WTC11 (cell line): Measurements from ENCODE around the gene PPIG. TPM values are rescaled to one million over a fixed set of nuclear protein-coding genes. Genes with fewer than 3 reads are reported as not detected.
A peak's percentile ranks its signal among the peaks of the same experiment; 100 is the strongest.
"Not testable (repeated sequence)": the region's sequence is repeated elsewhere in the genome, so short reads cannot be mapped to it uniquely, and the experiment has no call there.

Experiments used
- ATAC-seq: fragments of 200-7000 bp; cut with Tn5 transposase; 2 replicates; pipeline ENCODE4 v1.10.0; 2021; ENCODE audit warnings: mild to moderate bottlenecking, moderate library complexity
- CTCF ChIA-PET: fragments of 300-600 bp; sonication (Branson Sonifier 250); formaldehyde crosslinking; loops from one replicate; lab custom pipeline; 2021; ENCODE audit warnings: antibody characterized with exemption; lab: Charles Lee
- POLR2A ChIA-PET: fragments of 350-600 bp; sonication (Branson Sonifier 250); formaldehyde crosslinking; loops from one replicate; lab custom pipeline; 2021; ENCODE audit warnings: antibody characterized with exemption; lab: Charles Lee
- DNase-seq: peaks from one replicate; pipeline ENCODE4 v3.0.0; 2021; ENCODE audit warnings: low spot score
- H3K27ac Mint-ChIP-seq: 2 replicates; pipeline ENCODE4 v1.8.0; 2021; ENCODE audit warnings: mixed read lengths
- H3K27me3 Mint-ChIP-seq: 2 replicates; pipeline ENCODE4 v1.8.0; 2021; ENCODE audit warnings: low read depth, mild to moderate bottlenecking, moderate library complexity, mixed read lengths
- H3K36me3 Mint-ChIP-seq: 2 replicates; pipeline ENCODE4 v1.8.0; 2021; ENCODE audit warnings: mixed read lengths
- H3K4me1 Mint-ChIP-seq: 2 replicates; pipeline ENCODE4 v1.8.0; 2022; ENCODE audit warnings: mixed read lengths
- H3K4me3 Mint-ChIP-seq: 2 replicates; pipeline ENCODE4 v1.8.0; 2021; ENCODE audit warnings: mild to moderate bottlenecking, moderate library complexity, mixed read lengths
- H3K9me3 Mint-ChIP-seq: 2 replicates; pipeline ENCODE4 v1.8.0; 2021; ENCODE audit warnings: mixed read lengths
- ATF1 ChIP-seq: sonication (generic); formaldehyde crosslinking; IDR thresholded peaks from 2 replicates; pipeline ENCODE4 v1.8.1; 2023; ENCODE audit warnings: mild to moderate bottlenecking, moderate library complexity, missing genetic modification reagents
- CREM ChIP-seq: sonication (generic); formaldehyde crosslinking; IDR thresholded peaks from 2 replicates; pipeline ENCODE4 v1.8.1; 2022; ENCODE audit warnings: mild to moderate bottlenecking, missing genetic modification reagents, moderate library complexity
- EMX1 ChIP-seq: fragments of 250-450 bp; sonication (Bioruptor Pico); IDR thresholded peaks from 2 replicates; pipeline ENCODE4 v1.8.0; 2021; ENCODE audit warnings: mild to moderate bottlenecking
- IRF2 ChIP-seq: sonication (generic); formaldehyde crosslinking; IDR thresholded peaks from 2 replicates; pipeline ENCODE4 v1.8.0; 2022; ENCODE audit warnings: low read depth, missing genetic modification reagents, borderline replicate concordance
- JAZF1 ChIP-seq: fragments of 250-450 bp; sonication (Bioruptor Pico); IDR thresholded peaks from 2 replicates; pipeline ENCODE4 v1.9.0; 2021; ENCODE audit warnings: moderate library complexity, mild to moderate bottlenecking, inconsistent platforms
- MLX ChIP-seq: sonication (generic); formaldehyde crosslinking; IDR thresholded peaks from 2 replicates; pipeline ENCODE4 v1.8.1; 2023; ENCODE audit warnings: mild to moderate bottlenecking, missing genetic modification reagents, moderate library complexity
- NFYB ChIP-seq: sonication (generic); formaldehyde crosslinking; conservative IDR thresholded peaks from 2 replicates; pipeline ENCODE4 v1.8.0; 2022; ENCODE audit warnings: low read depth, missing genetic modification reagents
- TEAD4 ChIP-seq: sonication (generic); formaldehyde crosslinking; IDR thresholded peaks from 2 replicates; pipeline ENCODE4 v1.8.0; 2022; ENCODE audit warnings: mild to moderate bottlenecking, missing genetic modification reagents
- ZNF671 ChIP-seq: fragments of 250-450 bp; sonication (Bioruptor Pico); IDR thresholded peaks from 2 replicates; pipeline ENCODE4 v1.8.0; 2021; ENCODE audit warnings: mild to moderate bottlenecking
- total RNA-seq: library from RNA; stranded (reverse); gene quantifications from 3 replicates; pipeline ENCODE4 v1.2.3, GENCODE V29; 2021
- TF ChIP-seq, protein P1 (sequence below): sonication (generic); formaldehyde crosslinking; IDR thresholded peaks from 2 replicates; pipeline ENCODE4 v1.8.0; 2022; ENCODE audit warnings: mild to moderate bottlenecking, missing genetic modification reagents
- TF ChIP-seq, protein P2 (sequence below): sonication (generic); formaldehyde crosslinking; IDR thresholded peaks from 2 replicates; pipeline ENCODE4 v1.8.0; 2022; ENCODE audit warnings: mild to moderate bottlenecking, missing genetic modification reagents
- TF ChIP-seq, protein P3 (sequence below): fragments of 250-450 bp; sonication (Bioruptor Pico); conservative IDR thresholded peaks from 2 replicates; pipeline ENCODE4 v1.9.0; 2021; ENCODE audit warnings: mild to moderate bottlenecking
- TF ChIP-seq, protein P4 (sequence below): sonication (generic); formaldehyde crosslinking; IDR thresholded peaks from 2 replicates; pipeline ENCODE4 v1.8.1; 2022; ENCODE audit warnings: missing genetic modification reagents, borderline replicate concordance

The PPIG gene
- total RNA-seq, 1 experiment from 2014 or later: 77.7 TPM

DNA sequence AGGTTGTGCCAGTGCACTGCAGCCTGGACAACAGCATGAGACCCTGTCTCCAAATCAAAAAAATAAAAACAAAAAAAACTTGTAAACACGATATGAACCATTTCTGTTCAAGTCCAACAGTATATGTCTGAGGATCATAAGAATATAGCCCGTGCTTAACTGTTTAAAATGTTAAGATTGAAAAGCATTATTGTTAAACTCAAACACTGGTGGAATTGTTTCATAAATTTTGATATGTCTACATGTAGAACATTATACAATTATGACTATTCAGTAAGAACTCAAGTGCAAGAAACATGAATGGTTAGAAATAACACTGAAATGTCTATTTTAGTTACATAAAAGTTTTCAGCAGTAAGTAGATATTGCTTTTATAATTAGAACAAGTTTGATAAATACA, 29.7 kb downstream of the PPIG start:
- Mint-ChIP-seq H3K4me1 (no peaks in the 10 kb centered on the region), H3K9me3 (peaks cover 16% of the 10 kb centered on the region), H3K27ac (no peak overlapping the region), H3K36me3 (peaks cover 84% of the 10 kb centered on the region), H3K27me3 (no peaks in the 10 kb centered on the region), H3K4me3 (no peak overlapping the region)
- POLR2A ChIA-PET: no interaction called here
- DNase-seq: no peak
- ATAC-seq: no peak
- TF ChIP-seq, protein P1, sequence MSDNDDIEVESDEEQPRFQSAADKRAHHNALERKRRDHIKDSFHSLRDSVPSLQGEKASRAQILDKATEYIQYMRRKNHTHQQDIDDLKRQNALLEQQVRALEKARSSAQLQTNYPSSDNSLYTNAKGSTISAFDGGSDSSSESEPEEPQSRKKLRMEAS (CRISPR knock-in tag): no peak
- no peak for TF ChIP-seq CREM (CRISPR knock-in tag)
- TF ChIP-seq ATF1: no peak
- TF ChIP-seq, protein P2, sequence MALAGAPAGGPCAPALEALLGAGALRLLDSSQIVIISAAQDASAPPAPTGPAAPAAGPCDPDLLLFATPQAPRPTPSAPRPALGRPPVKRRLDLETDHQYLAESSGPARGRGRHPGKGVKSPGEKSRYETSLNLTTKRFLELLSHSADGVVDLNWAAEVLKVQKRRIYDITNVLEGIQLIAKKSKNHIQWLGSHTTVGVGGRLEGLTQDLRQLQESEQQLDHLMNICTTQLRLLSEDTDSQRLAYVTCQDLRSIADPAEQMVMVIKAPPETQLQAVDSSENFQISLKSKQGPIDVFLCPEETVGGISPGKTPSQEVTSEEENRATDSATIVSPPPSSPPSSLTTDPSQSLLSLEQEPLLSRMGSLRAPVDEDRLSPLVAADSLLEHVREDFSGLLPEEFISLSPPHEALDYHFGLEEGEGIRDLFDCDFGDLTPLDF (CRISPR knock-in tag): no peak
- TF ChIP-seq JAZF1: no peak
- TF ChIP-seq, protein P3, sequence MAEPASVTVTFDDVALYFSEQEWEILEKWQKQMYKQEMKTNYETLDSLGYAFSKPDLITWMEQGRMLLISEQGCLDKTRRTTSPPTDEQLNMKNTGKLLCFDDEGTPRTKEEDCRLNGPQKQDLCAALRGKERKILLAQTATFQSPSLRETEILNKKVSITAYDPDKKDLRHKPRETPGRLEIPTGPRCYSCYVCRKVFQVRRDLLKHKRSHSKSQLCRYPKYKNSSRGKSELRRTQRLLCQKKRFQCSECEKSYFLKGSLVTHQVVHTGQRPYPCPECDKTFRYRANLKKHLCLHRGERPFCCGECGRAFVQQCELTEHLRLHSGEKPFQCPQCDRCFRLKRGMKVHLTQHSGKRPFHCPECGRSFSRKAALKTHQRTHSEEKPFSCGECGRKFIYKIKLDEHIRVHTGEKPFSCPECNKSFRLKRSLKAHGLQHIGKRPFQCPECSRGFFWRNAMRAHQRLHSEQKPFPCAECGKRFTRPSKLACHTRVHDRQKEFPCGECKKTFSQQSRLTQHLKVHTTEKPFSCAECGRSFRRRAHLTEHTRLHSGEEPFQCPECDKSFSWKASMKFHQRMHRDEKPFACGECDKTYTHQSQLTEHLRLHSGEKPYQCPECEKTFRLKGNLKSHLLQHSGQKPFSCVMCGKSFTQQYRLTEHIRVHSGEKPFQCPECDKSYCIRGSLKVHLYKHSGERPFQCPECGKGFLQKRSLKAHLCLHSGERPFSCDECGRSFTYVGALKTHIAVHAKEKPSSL (CRISPR knock-in tag): no peak
- no peak for TF ChIP-seq MLX (CRISPR knock-in tag)
- no peak for TF ChIP-seq IRF2 (CRISPR knock-in tag)
- CTCF ChIA-PET: no interaction called here

- ATAC-seq, H3K4me1 Mint-ChIP-seq, POLR2A ChIA-PET, CTCF ChIA-PET, H3K27ac Mint-ChIP-seq, H3K4me3 Mint-ChIP-seq, H3K27me3 Mint-ChIP-seq, DNase-seq: not testable (repeated sequence)
- Mint-ChIP-seq H3K36me3 (peaks cover 66% of the 10 kb centered on the region), H3K9me3 (peaks cover 16% of the 10 kb centered on the region)
Observed at GRCh38 chr2:169615982-169616381, 31.8 kb downstream of the PPIG start.

- Mint-ChIP-seq H3K27ac (no peak overlapping the region), H3K4me3 (no peak overlapping the region), H3K9me3 (peaks cover 9% of the 10 kb centered on the region), H3K4me1 (no peaks in the 10 kb centered on the region), H3K36me3 (peaks cover 50% of the 10 kb centered on the region), H3K27me3 (no peaks in the 10 kb centered on the region)
- no peak for DNase-seq
- no peak for ATAC-seq
- POLR2A ChIA-PET: no interaction called here
- CTCF ChIA-PET: no interaction called here
- TF ChIP-seq ZNF671 (CRISPR knock-in tag): no peak
Observed at GRCh38 chr2:169619946-169620345, 35.8 kb downstream of the PPIG start.

GRCh38 chr2:169620509-169620908, 36.4 kb downstream of the PPIG start:
- Mint-ChIP-seq H3K4me1 (no peaks in the 10 kb centered on the region), H3K27ac (no peak overlapping the region), H3K27me3 (no peaks in the 10 kb centered on the region), H3K36me3 (peaks cover 44% of the 10 kb centered on the region), H3K9me3 (peaks cover 6% of the 10 kb centered on the region), H3K4me3 (no peak overlapping the region)
- TF ChIP-seq, protein P4, sequence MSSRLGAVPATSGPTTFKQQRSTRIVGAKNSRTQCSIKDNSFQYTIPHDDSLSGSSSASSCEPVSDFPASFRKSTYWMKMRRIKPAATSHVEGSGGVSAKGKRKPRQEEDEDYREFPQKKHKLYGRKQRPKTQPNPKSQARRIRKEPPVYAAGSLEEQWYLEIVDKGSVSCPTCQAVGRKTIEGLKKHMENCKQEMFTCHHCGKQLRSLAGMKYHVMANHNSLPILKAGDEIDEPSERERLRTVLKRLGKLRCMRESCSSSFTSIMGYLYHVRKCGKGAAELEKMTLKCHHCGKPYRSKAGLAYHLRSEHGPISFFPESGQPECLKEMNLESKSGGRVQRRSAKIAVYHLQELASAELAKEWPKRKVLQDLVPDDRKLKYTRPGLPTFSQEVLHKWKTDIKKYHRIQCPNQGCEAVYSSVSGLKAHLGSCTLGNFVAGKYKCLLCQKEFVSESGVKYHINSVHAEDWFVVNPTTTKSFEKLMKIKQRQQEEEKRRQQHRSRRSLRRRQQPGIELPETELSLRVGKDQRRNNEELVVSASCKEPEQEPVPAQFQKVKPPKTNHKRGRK (CRISPR knock-in tag): no peak
- ChIA-PET CTCF (no interaction called here), POLR2A (no interaction called here)
- DNase-seq (no peak), ATAC-seq (no peak)

DNA sequence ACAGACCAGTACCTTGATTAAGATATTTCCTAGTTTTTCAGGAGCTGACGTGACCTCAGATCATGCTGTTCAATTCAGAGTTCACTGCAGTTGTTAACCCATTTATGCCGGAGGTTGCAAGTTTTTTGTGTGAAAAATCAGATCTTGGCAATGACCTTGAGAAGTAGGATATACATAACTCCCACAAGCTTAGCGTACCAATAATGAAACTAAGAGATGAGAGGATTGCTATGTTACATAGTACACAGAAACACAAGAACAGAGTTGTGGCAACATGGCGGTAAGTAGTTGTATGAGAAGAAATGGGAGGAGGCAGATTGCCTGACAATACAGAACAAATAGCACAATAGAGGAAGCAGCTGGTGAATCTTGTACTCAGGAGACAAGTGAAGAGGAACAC, 39.1 kb downstream of the PPIG start:
- DNase-seq (no peak), ATAC-seq (no peak)
- Mint-ChIP-seq H3K9me3 (no peaks in the 10 kb centered on the region), H3K4me1 (no peaks in the 10 kb centered on the region), H3K27me3 (no peaks in the 10 kb centered on the region), H3K36me3 (peaks cover 26% of the 10 kb centered on the region), H3K27ac (peak overlapping the region; percentile 16; the same call in 1 of the 2 replicates), H3K4me3 (no peak overlapping the region)
- CTCF ChIA-PET: no interaction called here
- POLR2A ChIA-PET: no interaction called here
- TF ChIP-seq TEAD4 (CRISPR knock-in tag) (no peak), NFYB (CRISPR knock-in tag) (no peak), EMX1 (CRISPR knock-in tag) (no peak)
